ENCODE measurements around the gene TBL3. TPM values are rescaled to one million over a fixed set of nuclear protein-coding genes. Genes with fewer than 3 reads are reported as not detected.
"Not testable (repeated sequence)": the region's sequence is repeated elsewhere in the genome, so short reads cannot be mapped to it uniquely, and the experiment has no call there.

The TBL3 gene
- total RNA-seq, 2 donors from 2014 or later: 22.0 to 23.6 TPM

DNA sequence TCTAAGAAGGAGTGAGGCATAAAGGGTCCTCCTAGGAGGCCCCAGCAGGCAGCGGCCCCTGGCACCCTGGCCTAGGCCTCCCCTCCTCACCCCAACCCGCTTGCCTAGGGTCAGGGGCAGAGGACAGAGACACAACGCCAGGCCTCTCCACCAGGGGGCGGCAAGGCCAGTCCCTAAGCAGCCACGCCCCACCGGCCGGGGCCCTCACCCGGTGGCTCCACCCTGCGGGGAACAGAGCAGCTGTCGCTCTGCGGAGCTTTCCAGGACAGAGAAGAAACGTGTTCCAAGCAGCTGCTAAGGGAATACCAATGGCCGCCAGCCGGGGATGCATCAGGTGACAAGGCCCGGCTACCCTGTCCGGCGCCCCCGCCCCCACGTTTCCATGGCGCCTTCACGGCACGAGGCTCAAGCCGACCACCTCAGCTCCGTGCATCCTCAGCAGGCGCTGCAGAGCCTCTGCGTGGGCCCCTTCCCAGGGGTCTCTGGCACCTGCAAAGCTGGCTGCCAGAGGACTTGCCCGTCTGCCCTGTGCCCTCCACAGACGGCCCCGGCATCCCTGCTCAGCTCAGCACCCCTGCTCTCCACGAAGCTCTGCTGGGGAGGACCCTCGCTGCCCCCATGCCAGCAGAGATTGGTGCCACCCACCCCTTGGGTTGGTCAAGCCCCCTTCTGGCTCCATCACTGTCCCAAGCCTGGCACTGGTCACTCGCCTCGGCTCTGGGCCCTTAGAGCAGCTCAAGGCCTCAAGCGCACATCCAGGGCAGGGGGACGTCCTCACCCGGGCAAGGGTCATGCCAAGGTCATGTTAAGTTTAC, 32.2 kb downstream of the TBL3 start:
- DNase-seq: peak; percentile 93 to 96
- intact Hi-C loops (cut with DNase I, micrococcal nuclease): loop anchor here in 1 of 2 donors (10.0 kb wide), 1 partner anchor 141 kb away; the partner anchor contains the start of gene RAB26
- ATAC-seq: peak; percentile 77

DNA sequence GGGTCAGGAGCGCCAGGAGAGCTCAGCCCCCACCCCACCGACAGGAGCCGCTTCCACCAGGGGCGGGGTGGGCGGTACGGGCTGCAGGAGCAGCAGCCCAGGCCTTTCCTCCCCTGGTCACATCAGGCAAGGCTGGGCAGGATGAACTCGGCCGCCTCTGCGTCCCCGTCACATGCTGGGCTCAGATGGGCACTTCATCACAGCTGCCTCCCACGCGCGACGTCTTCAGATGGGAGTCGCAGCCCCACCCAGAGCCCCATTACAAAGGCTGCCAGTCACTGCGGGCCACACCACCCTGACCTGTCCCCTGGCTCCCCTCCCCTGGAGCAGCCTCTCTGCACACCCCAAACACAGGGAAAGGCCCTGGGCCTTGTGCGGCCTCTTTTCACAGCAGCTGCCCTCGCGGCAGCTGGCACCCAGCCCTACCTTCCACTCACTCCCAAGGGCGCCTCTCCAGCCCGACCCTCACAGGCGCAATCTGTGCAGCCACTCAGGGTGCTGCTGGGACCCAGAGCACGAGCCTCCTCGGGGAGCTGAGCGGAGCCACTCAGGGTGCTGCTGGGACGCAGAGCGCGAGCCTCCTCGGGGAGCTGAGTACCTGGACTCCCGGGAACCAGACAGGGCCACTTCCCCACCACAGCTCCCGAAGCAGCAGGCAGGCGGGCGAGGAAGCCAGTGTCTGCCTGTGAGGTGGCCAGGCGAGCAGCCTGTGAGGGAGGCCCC, 33.1 kb downstream of the TBL3 start:
- ATAC-seq: no peak
- intact Hi-C loops (cut with DNase I, micrococcal nuclease): loop anchor here in 1 of 2 donors (10.0 kb wide), 1 partner anchor 140 kb away; the partner anchor contains the start of gene RAB26
- DNase-seq: no peak

DNA sequence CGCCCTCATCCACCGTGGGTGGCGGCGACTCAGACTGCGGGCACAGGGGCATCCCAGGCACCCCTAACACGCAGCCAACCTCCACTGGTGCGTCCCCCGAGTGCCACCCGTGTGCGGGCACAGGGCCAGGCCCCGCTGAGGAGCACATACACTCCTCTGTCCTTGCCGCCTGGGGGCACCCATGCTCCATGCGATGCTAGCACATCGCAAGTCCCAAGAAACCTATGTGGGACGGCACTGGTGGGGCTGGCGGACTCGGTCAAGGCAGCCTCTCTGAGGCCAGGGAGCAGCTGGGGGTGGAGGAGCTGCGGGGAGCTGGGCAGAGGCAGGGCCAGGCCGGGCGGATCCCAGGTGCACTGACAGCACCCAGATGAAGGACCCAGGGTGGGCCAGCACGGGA, 33.8 kb downstream of the TBL3 start:
- intact Hi-C loops (cut with DNase I, micrococcal nuclease): loop anchor here in 1 of 2 donors (10.0 kb wide), 1 partner anchor 139 kb away; the partner anchor contains the start of gene RAB26
- ATAC-seq (no peak), DNase-seq (no peak)

DNA sequence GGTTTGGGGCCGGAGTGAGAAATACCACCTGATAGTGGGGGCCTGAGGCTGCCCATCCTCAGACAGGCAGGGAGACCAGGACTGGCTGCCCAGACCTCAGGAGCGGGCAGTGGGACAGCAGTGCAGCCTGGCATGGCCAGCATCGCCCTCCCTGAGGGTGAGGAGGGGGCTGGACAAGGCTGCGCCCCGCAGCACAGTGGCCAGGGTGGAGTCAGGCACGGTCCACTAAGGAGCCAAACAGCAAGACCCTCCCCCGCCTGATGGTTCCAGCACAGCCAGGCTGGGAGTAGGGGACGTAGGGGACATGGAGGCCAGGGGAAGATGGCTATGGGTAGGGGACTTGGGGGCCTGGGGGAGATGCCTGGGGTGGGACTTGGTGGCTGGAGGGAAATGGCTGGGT, 34.5 kb downstream of the TBL3 start:
- intact Hi-C loops (cut with DNase I, micrococcal nuclease): loop anchor here in 1 of 2 donors (10.0 kb wide), 1 partner anchor 138 kb away; the partner anchor contains the start of gene RAB26
- ATAC-seq (no peak), DNase-seq (no peak)

- ATAC-seq (no peak), DNase-seq (no peak)
- intact Hi-C loops (cut with DNase I, micrococcal nuclease): loop anchor here in 1 of 2 donors (10.0 kb wide), 1 partner anchor 138 kb away; the partner anchor contains the start of gene RAB26
These were observed 35.4 kb downstream of the TBL3 start for GRCh38 chr16:2007081-2007836.

DNA sequence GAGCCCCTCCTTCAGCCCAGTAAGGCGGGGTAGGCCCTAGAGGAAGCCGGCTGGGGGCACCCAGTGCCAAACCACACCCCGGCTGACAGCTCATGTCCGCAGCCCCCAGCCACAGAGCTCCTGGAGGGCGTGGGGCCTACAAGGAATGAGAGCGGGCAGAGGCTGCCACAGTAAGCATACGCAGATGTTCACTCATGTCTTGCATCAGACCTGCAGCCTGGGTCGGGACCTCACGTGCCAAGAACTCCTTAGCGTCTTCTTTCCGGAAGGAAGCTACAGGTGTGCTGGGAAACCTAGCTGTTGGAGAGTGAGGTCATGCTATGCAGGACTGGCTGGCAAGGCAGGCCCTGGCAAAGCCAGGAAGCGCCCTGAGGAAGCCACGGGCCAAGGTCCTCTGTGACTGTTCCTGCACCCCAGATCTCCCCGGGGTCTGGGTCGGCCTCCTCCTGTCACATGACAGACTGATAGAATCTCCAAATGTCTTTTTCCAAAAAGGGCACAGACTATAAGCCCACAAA, 36.2 kb downstream of the TBL3 start:
- intact Hi-C loops (cut with DNase I, micrococcal nuclease): loop anchor here in 1 of 2 donors (10.0 kb wide), 1 partner anchor 137 kb away; the partner anchor contains the start of gene RAB26
- DNase-seq (peak; percentile 57 to 82), ATAC-seq (peak; percentile 64)

DNA sequence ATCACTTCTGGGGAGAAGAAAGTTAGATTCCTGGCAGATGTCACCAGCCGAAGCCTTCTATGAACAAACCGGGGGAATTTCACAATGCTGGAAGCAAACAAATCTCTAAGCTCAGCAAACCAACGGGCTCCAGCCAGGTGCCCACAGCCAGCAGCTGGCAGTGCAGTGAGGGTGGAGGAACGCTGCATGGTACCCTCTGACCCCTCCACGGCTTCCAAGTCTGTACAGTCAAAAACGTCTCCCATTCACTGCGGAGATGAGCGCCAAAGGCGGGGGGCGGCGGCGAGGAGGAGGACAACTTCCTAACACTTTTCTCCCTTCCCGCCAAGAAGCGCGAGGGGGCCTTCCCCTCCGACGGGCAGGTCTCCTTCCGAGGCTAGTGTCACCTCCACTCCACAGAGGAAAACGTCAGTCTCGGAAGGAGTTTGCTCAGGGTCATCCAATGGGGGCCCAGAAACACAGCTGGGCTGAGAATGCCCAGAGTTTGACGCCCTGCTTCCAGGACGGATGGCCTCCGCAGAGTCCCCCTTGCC, 36.8 kb downstream of the TBL3 start:
- peak; percentile 18 for ATAC-seq
- DNase-seq: peak in 1 of 2 donors; percentile 53
- intact Hi-C loops (cut with DNase I, micrococcal nuclease): loop anchor here in 1 of 2 donors (10.0 kb wide), 1 partner anchor 136 kb away; the partner anchor contains the start of gene RAB26

- ATAC-seq (peak; percentile 37), DNase-seq (peak in 1 of 2 donors; percentile 55)
- intact Hi-C loops (cut with DNase I, micrococcal nuclease): loop anchor here in 1 of 2 donors (10.0 kb wide), 1 partner anchor 136 kb away; the partner anchor contains the start of gene RAB26
These were observed 37.4 kb downstream of the TBL3 start for GRCh38 chr16:2009164-2009711.

DNA sequence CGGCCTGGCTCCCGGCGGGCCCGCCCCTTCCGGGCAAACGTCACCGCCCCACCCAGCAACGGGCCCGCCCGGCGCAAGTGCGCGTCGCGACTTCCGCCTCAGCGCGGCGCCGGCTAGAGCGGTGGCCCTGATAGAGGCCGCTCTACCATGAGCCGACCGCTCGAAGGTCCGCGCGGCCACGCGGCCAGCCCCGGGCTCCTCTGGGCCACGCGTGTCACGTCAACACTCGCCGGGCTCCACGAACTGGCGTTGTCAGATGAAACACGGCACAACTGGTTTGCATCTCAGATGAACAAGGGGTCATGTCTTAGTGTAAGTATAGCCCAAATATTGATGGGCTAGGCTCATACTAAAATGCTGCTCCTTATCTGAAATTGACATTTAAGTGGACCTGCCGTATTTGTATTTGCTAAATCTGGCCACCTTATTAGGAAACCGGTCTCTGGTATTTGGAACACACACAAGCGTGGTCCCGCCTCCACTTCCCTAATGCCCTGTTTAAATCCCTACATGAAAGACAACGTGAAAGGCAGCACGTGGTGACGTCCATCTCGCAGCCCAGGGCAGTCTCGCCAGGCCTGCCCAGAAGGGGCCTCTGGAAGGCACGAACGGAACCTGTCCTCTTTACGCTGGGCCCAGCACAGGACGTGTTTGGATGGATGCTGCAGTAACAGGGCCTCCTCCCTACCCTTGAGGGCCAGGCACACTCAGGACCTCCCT, 38.1 kb downstream of the TBL3 start, which contains the start of gene ZNF598:
ZNF598 (minus strand) TSS at position 31 of the 720 bp plus-strand sequence.
- ATAC-seq (peak; percentile 82), DNase-seq (peak; percentile 79 to 87)
- intact Hi-C loops (cut with DNase I, micrococcal nuclease): loop anchor here in 1 of 2 donors (10.0 kb wide), 1 partner anchor 135 kb away; the partner anchor contains the start of gene RAB26

GRCh38 chr16:2011726-2012125, 39.9 kb downstream of the TBL3 start:
- intact Hi-C loops (cut with DNase I, micrococcal nuclease); DNase-seq; ATAC-seq: not testable (repeated sequence)

DNA sequence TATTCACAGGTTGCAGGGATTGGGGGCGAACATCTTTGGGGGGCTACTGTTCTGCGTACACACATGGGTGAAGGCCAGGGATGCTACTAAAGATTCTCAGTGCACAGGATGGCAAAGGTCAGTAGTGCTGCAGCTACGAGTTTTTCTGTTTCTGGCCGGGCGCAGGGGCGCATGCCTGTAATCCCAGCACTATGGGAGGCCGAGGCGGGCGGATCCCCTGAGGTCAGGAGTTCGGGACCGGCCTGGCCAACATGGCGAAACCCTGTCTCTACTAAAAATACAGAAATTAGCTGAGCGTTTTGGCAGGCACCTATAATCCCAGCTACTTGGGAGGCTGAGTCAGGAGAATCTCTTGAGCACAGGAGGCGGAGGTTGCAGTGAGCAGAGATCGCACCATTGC, 41.7 kb downstream of the TBL3 start:
- intact Hi-C loops (cut with DNase I, micrococcal nuclease): no loop called here
- ATAC-seq (no peak), DNase-seq (no peak)

DNA sequence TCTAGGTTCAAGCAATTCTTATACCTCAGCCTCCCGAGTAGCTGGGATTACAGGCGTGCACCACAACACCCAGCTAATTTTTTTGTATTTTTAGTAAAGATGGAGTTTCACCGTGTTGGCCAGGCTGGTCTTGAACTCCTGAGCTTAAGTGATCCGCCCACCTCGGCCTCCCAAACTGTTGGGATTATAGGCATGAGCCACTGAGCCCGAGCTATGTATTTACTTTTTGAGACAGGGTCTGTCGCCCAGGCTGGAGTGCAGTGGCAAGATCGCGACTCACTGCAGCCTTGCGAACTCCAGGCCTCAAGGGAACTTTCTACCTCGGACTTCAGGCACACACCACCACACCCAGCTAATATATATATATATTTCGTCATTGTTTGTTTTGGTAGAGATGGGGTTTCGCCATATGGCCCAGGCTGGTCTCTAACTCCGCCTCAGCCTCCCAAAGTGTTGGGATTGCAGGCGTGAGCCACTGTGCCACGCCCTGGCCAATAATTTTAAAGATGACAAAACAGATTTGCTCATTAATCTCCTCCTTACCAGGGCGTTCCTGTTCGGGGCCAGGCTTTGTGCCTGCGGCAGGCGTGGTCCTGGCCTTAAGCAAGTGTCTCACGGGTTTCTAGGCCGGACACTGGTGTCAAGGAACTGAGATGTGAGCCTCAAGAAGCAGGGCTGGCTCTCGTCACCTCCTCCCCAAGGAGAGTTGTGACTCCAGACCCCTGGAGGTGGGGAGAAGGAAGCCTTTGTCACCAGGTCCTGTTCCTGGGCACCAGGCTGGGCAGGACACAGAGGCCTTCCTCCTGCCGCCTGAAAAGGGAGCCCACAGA, 43.5 kb downstream of the TBL3 start:
- DNase-seq: peak; percentile 74 to 84
- intact Hi-C loops (cut with DNase I, micrococcal nuclease): no loop called here
- peak; percentile 87 for ATAC-seq

- DNase-seq (peak in 1 of 2 donors; percentile 27), ATAC-seq (peak; percentile 35)
These were observed 44.0 kb downstream of the TBL3 start for GRCh38 chr16:2015947-2016208.

GRCh38 chr16:2016407-2016922, 44.6 kb downstream of the TBL3 start:
- ATAC-seq: no peak
- intact Hi-C loops (cut with DNase I, micrococcal nuclease): no loop called here
- no peak for DNase-seq

More at GRCh38 chr16:2015947-2016208, 44.0 kb downstream of the TBL3 start:
- intact Hi-C loops (cut with DNase I, micrococcal nuclease): no loop called here

- peak in 1 of 2 donors; percentile 38 for DNase-seq
- no peak for ATAC-seq
- intact Hi-C loops (cut with DNase I, micrococcal nuclease): no loop called here
These were observed 47.7 kb downstream of the TBL3 start, which contains the start of gene NPW for GRCh38 chr16:2019518-2019920. TSS of gene NPW (plus strand) at chr16:2019785.

Data from left colon (tissue), 2 donors.